Hematopoietic multipotent progenitor cell treated with erythropoietin and hydrocortisone succinate and interleukin-3 and kit ligand, for 15 days (in vitro differentiated cells): Measurements from ENCODE around the gene GCSAM.

ENCODE experiments used
- DNase-seq: peaks from one replicate; pipeline ENCODE4 v3.0.0-alpha.2; 2015; ENCODE audit warnings: low spot score

Gene GCSAM

DNA sequence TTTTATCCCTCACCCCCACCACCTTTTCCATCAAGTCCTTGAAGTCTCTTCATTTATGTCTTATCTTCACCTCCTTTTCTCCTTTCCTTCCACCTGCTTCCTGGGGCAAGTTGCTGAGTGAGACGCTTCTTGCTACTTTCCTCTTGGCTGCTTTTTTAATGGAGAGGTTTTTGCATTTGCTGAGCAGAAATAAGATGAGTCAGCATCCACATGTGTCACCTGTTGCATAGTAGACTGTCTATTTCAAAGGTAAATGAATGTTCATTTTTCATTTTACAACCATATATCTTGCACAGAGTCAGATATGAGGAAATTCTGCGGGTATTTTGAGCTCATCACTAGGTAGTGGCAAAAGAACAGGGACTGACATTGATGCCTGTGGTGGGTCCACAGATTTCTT lies 28.3 kb downstream of the GCSAM start:
- DNase-seq, result no peak

- no peak for DNase-seq
These were observed 31.1 kb downstream of the GCSAM start for GRCh38 chr3:112101916-112102315.

- peak; percentile 4 for DNase-seq
These were observed 35.7 kb downstream of the GCSAM start for GRCh38 chr3:112097378-112097777.

- DNase-seq, result no peak
These were observed 36.9 kb downstream of the GCSAM start for GRCh38 chr3:112096176-112096575.

- DNase-seq, result no peak
These were observed 37.3 kb downstream of the GCSAM start for GRCh38 chr3:112095731-112096130.

- DNase-seq, result no peak
These were observed 39.9 kb downstream of the GCSAM start for GRCh38 chr3:112093180-112093522.

DNA sequence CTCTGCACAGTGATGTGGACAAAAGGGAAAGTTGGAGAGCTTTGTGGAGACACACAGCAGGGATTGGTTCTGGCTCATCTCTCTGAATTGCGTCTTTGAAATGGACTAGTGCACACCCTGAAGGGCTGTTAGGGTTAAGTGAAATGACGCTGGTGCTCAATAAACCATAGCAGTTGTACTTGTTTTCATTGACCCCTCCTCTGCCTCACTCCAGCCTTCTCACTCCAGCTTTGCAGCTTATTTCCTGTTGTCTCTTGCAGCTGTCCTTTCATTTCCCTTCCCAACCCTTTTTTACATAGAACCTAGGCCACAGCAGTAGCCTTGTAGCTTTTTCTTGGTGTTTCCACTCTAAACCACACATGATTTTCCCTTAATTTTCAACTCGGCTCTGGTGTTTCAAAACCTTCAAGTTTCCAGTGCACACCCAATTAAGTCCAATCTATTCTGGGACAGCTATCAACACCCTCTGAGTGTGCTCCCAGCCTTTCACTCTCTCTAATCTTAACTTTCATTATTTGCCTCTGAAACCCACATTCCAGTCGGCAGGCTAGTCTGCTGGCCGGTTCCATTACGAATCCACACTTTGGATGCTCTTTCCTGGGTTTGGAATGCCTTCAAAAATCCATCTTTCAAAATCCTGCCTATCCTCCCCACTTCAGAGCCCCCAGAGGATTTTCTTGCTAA lies 40.4 kb downstream of the GCSAM start:
- no peak for DNase-seq

DNA sequence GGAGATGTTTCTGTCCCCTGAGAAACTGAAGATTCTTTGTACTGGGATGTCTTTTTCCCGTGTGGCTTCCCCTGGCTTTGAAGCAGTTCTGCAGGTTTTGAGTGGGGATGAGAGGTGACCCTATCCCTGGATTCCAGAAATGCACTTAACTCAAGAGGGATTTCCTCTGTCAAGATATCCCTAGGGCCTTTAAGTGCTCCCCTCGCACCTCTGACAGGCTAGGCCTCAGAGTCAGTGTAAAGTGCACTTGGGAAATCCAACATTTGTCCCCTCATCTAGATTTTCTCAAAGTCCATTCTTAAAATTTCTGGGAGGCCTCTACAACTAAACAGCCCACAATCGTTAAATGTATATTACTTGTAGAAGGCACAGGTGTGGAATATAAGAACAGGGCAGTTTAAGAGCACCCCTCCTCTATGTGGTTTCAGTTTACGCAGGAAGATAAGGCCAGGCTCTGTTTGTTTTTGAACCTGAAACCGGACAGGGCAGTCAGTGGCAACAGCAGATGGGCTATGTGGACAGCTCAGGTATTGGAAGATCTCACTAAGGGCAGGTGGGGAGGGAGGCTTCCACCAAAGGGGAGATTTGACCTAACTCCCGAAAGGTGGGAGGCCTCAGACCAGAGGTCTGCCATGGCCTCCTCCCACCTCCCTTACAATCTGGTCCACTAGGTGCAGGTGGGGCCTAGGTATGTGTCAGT lies 42.0 kb downstream of the GCSAM start:
- DNase-seq, result no peak

DNA sequence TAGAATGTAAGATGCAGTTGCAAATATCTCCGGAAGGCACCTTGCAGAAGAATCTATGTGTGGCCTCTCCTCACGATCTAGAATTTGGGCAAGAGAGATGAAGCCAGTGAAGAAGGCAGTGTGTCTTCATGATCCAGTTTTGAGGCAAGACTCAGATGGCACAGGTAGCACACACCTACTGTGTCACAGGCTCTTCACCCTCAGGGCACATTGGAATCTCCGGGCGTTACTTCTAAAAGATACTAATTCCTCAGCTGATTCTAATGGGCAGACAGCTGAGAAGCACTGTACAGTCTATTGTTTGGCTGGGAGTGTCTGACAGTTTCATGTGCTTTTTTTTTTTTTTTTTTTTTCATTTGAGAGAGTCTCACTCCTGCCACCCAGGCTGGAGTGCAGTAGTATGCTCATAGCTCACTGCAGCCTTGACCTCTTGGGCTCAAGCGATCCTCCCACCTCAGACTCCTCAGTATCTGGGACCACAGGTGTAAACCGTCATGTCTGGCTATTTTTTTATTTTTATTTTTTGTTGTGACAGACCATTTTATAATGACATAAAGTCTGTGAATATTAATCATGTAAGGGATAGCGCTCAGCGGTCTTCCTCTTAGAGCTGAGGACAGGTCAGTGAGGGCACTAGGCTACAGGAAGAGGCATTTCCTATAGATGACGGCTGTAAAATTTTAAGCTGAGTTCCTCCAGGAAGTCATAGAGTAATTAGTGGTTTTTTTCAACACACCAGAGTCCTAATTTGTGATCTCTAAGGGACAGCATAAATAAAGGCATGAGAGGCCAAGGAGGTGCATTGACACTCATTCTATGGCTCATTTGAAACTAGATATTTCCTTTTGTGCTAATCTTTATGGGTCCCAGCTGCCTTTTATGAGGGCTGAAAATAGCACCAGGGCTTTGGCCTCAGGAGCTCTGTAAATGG lies 42.8 kb downstream of the GCSAM start:
- no peak for DNase-seq

DNA sequence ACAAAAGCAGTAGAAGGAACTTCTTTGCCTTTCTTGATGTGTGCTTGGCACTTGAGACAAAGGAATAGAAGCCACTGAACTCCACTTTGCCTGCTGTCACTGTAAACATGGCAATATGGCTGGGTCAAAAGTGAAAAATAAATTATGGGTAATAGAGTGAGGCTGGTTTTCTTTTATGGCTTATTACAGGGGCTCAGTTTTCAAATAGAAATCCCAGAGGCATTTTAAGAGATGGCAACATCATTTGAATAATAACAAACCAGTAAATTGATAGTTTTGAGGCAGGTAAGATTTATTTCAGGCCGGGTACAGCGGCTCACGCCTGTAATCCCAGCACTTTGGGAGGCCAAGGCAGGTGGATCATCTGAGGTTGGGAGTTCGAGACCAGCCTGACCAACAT lies 44.1 kb downstream of the GCSAM start:
- DNase-seq, result no peak

- DNase-seq, result no peak
These were observed 45.3 kb downstream of the GCSAM start for GRCh38 chr3:112087746-112088145.

- no peak for DNase-seq
These were observed 46.0 kb downstream of the GCSAM start for GRCh38 chr3:112086875-112087524.

DNA sequence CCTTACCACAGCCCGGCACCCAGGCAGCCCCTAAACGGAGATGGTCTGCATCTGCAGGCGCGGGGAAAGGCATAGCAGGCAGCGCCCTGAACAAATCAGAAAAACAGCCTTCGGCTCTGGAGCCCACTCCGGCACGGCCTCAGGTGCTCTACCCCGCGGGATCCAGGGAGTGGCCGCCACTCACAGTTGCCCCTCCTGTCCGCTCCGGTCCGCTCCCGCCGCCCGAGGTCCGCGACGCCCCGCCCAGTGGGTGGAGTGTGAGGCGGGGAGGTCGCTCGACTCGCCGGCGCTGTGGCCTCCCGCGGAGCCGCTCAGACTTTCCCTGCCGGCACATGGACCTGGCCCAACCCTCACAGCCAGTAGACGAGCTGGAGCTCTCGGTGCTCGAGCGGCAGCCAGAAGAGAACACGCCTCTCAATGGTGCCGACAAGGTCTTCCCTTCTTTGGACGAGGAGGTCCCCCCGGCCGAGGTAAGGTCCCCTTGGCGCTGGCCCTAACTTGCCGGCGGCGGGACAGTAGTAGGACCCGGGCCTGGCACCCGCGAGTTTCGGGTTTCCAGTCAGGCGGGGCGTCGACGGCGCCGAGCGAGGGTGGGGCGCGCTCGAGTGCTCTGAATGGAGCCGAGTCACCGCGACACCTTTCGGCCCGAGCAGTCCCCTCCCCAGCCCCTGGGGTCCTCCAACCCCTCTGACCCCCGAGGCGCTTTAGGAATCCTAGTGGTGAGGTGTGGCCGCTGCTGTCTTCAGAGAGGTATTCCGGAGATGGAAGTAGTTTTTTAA lies 46.8 kb downstream of the GCSAM start, which contains the start of gene C3orf52:
C3orf52 (plus strand) TSS at position 314 of the 779 bp plus-strand sequence; CDS start at position 333, 19 bp downstream.
- DNase-seq, result peak; percentile 3

GRCh38 chr3:112085735-112086075 lies 47.3 kb downstream of the GCSAM start:
- DNase-seq, result no peak

GRCh38 chr3:112084980-112085705 lies 47.9 kb downstream of the GCSAM start:
- DNase-seq, result no peak

DNA sequence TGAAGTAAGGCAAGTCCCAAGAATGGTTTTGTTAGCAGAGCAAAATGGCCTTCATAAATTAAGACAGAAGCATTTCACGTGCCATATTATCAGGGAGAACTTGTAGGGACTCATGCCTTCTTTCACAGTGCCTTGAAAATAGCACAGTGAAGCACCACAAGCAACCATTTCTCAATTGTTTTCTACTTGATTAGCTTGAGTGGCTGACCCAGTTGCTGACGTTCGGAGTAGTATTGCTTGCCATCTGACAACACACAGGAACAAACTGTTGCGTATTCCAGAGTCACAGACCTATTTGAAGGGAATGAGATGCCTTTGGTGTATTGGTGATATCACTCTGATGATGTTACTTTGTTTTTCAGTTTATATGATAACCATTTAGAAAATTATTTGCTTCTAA lies 49.8 kb downstream of the GCSAM start:
- DNase-seq, result no peak

GRCh38 chr3:112078125-112079083 lies 54.6 kb downstream of the GCSAM start:
- DNase-seq, result no peak

DNA sequence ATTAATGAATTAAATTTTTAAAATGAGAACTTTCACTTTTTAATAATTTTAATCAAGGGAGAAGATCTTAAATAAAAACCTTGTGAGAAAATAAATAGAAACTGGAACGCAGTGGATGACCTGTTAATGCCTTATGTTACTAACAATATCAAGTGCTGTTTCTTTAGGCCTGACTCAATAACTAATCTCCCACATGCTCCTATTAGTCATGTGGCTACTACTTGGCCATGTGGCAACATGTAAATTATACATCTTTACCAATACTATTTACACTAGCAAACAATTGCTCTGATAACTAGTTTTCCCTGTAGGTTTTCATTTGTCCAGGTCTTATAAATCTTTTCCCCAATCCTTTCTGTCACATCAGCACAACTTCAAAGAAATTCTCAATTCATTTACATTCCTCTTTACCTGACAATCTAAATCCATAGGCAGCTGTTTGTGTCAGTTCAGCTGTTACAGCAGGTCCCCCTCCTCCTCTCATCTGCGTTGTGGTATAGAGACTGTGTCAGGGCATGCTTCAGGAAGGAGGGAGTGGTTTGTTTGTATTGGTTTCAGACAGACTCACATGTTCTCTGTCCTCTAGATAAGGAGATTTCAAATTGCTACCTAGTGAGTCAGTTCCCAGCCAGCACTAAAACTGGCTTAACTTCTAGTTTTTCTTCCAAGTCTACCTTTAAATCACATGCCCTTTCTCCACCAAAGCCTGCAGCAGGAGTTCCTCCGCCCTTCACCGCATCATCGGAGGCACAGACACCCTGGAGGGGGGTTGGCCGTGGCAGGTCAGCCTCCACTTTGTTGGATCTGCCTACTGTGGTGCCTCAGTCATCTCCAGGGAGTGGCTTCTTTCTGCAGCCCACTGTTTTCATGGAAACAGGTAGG lies 58.2 kb downstream of the GCSAM start:
- DNase-seq, result no peak

GRCh38 chr3:112074006-112074405 lies 59.0 kb downstream of the GCSAM start:
- no peak for DNase-seq
